Gastroesophageal sphincter (tissue), 3 donors: Measurements from ENCODE around the gene PAQR9.

Experiments used
- CTCF ChIP-seq, 4 experiments: fragments of 200-600 bp in 2 of 4; fragments of 450-650 bp in 2 of 4; sonication (generic) in 1 of 4; IDR thresholded peaks; one replicate each; pipeline ENCODE4 v1.5.1; 2017 to 2019; ENCODE audit warnings: antibody characterized with exemption in 4 of 4, mild to moderate bottlenecking in 2 of 4, moderate library complexity in 2 of 4
- POLR2A ChIP-seq, 2 donors: fragments of 450-650 bp; IDR thresholded peaks; one replicate each; pipeline ENCODE4 v1.6.1; 2017; ENCODE audit warnings: antibody characterized with exemption in 2 of 2, mild to moderate bottlenecking in 2 of 2, moderate library complexity in 1 of 2

DNA sequence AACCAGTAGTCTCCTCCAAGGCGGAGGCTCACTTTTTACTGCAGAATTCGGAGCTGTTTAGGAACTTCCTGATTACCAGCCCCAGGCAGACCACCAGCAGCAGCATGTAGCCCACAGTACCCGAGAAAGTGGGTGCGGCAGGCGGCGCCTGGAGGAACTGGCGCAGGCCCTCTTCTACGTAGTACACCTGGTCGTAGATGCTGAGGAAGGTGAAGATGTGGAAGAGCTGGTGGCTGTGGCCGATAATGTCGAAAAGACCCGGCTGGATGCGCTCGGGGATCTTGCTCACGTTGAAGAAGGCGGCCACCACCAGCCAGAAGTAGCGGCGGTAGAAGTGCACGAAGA lies 1.3 kb downstream of the PAQR9 start:
- TF ChIP-seq CTCF (IDR thresholded peaks at IDR 0.05), result no peak
- TF ChIP-seq POLR2A (IDR thresholded peaks at IDR 0.05), result no peak
